GM03348 (cell line): ENCODE data around the gene FIZ1.
A peak's percentile ranks its signal among the peaks of the same experiment; 100 is the strongest.

Experiments used
- DNase-seq: peaks from one replicate; pipeline ENCODE4 v3.0.0; 2012; ENCODE audit warnings: low spot score

The FIZ1 gene, protein sequence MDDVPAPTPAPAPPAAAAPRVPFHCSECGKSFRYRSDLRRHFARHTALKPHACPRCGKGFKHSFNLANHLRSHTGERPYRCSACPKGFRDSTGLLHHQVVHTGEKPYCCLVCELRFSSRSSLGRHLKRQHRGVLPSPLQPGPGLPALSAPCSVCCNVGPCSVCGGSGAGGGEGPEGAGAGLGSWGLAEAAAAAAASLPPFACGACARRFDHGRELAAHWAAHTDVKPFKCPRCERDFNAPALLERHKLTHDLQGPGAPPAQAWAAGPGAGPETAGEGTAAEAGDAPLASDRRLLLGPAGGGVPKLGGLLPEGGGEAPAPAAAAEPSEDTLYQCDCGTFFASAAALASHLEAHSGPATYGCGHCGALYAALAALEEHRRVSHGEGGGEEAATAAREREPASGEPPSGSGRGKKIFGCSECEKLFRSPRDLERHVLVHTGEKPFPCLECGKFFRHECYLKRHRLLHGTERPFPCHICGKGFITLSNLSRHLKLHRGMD

DNA sequence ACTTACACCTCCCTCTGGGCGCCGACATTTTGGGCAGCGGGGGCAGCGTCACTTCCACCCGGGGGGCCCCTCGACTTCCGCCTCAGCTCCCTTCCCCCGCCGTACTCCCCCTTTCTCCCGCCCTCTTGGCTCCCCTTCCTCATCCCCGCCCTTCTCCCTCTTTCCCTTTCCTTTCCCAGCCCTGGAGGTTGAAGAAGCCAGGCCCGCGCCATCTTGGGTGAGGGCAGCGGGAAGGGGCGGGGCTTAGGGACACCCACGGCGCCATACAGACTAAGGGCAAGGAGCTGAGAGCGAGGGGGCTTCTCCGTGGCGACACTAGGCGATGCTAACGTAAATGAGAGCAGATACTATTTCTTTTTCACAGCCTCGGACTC lies at the start of gene FIZ1:
TSS of gene FIZ1 (minus strand) at position 50 of the 374 bp plus-strand sequence. CDS start 1,652 bp downstream, outside the sequence.
- DNase-seq, result peak; percentile 95

DNA sequence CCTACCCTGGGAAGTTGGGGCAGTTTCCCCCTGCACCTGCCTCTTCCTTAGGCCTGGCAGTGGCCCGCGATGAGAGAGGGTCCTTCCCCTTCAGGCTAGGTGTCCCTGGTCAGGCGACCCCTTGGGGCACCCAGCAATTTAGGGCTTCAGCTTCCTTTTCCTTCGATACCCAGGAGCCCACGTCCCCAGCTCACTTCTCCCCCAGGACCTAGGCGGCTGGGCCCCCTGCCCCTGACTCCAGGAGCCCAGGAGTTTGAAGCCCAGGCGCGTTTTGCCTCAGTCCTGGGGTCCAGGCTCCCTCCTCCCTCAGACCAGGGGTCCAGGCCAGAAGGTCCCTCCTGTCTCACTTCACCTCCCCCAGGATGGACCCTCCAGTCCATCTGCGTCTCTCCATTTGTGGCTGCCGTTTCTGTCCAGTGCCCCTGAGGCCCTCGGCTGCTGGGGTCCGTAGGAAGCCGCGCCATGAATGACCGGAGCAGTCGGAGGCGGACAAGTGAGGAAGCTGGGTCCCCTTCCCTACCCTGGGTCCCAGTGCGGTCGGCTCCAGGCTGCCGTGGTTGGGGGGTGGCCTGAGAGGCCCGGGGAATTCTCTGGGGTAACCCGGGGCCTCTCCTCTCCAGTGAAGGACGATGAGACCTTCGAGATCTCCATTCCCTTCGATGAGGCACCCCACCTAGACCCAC lies 49.4 kb upstream of the FIZ1 start:
- no peak for DNase-seq

DNA sequence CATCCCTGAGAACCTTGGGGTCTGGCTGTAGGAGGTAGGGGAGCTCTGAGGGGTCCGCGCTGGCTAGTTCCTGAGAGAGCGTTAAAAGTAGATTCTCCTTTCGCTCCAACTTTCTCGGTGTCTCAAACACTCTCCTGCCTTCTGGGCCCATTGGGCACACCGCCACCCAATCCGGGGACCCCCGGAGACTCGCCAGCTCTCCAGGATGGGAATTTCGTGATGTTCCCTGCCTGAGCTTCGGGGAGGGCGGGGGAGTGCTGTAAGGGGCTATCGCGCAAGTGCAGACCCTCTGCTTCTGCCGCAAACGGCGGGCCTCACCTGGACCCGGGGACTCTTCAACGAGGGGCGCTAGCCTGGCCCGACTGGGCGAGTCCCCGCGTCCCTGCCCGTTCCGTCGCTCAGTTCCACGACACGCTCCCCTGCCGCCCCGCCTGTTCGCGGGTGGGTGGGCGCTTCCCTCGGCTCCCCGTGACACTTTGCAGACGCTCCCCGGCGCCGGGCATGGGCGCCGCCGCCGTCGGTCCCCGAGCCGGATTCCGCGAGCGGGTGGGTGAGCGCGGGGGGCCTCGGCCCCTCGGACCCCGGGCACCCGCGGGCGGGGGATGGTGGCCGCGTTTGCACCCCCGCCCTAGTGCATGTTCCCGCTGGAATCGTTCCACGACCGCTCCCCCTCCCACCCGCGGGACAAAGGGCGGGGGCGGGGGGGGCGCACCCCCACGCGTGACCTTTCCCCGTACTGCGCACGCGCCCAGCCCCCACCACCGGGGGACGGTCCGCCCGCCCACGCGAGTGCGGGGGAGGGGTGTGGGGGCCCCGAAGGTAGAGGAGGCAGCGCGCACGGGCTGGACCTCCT lies 48.6 kb upstream of the FIZ1 start, which contains the start of gene CCDC106:
TSS of gene CCDC106 (plus strand) at position 481 of the 853 bp plus-strand sequence. CDS start 835 bp downstream, outside the sequence.
- DNase-seq, result peak; percentile 78

DNA sequence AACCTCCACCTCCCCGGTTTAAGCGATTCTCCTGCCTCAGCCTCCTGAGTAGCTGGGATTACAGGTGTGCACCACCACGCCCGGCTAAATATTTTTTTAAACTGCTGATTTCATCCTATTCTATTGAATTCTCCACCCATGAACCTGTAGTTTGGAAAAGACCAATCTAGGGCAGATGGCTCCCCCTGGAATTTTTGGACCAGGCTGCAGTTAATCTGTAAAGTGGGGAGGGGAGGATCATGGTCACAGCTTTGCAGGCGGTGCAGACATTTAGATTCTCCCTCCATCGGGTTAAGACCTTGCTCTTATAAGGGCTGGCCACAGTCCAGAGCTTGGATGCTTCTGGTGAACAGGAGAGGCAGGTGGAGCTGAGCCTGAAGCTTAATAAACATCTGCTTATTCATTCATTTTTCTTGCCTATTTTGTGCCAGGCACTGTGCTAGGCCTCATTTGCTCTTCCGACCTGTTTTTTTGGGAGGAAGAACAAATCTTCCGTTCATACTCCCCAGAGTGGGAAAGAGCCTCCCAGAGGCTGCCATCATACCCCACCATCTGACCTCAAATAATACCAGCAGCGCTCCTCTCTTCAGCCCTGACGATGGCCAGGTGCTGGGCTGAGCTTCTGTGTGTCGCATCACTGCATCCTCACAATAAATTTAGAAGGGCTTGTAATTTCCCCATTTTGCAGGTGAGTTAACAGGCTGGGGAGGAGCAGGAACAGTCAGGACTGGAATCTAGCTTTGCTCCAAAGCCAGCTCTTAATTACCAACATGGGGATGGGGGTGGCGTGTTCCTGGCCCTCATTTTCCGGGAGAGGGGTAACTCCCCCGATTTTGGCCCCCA lies 47.8 kb upstream of the FIZ1 start:
- DNase-seq, result no peak

DNA sequence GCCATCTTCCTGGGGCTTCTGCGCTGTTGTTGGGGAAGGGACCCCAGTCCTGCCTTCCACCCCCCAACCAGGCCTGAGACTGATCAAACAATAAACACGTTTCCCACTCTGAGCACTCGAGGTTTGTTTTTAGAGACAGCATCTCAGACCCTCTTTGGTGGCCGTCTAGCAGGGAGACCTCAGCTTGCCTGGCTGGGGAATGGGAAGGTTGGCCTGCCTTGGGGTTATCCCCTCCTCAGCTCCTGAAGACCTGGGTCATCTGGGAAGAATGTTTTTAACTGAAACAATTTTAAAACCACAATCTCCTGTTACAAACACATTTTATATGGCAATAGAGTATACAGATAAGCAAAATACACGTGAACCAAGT lies 46.2 kb upstream of the FIZ1 start:
- DNase-seq, result no peak

DNA sequence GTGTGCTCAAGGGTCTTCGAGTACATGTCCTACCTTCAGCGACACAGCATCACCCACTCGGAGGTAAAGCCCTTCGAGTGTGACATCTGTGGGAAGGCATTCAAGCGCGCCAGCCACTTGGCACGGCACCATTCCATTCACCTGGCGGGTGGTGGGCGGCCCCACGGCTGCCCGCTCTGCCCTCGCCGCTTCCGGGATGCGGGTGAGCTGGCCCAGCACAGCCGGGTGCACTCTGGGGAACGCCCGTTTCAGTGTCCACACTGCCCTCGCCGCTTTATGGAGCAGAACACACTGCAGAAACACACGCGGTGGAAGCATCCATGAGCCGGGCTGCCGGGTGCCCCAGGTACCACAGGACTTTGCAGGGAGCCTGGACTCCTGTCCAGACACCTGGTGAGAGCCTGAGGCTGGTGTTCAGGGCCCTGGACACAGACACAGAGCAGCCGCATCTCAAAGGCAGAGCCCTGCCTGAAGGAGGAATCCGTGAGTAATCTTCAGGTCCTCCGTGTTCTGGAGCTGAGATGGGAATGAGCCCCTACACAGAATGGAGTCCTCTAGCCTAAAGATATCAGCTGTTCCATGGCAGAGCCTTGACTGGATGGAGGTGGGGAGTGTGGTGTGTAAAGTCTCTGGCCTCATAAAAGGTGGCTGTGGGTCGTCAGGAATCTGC lies 45.7 kb upstream of the FIZ1 start:
- DNase-seq, result no peak

DNA sequence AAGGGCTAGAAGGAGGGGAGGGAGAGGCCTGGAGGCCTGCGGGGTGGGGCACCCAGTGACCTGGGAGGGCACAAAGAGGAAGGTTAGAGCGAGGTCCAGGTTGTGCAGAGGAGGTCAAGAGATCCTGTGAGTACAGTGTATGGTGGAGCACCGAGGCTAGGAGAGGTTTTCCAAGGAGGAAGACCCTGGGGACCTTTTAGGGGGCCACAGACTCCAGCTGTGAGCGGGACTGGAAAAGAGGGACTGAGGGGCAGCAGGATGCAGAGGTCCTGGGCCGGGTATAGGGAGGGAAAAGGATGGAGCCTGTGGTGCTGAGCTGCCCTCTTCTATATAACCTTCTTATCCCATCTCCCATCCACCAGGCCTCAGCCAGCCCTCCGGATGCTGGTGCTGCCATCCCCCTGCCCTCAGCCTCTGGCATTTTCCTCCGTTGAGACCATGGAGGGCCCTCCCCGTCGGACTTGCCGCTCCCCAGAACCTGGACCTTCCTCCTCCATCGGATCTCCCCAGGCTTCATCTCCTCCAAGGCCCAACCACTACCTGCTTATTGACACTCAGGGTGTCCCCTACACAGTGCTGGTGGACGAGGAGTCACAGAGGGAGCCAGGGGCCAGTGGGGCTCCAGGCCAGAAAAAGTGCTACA lies 45.0 kb upstream of the FIZ1 start:
- DNase-seq, result no peak

DNA sequence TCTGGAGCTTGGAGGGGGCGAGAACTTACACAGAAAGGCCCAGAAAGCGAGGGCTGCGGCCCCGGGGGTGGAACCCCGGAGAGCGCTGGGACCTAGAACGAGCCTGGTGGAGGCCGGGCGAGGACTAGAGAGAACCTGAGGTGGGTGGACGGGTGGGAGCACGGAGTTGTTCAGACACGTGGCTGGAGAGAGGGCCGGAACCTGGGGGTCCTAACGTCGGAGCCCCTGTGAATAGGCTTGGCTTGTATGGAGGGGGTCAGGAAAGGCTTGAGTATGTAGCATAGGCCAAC lies 44.5 kb upstream of the FIZ1 start:
- peak; percentile 20 for DNase-seq

DNA sequence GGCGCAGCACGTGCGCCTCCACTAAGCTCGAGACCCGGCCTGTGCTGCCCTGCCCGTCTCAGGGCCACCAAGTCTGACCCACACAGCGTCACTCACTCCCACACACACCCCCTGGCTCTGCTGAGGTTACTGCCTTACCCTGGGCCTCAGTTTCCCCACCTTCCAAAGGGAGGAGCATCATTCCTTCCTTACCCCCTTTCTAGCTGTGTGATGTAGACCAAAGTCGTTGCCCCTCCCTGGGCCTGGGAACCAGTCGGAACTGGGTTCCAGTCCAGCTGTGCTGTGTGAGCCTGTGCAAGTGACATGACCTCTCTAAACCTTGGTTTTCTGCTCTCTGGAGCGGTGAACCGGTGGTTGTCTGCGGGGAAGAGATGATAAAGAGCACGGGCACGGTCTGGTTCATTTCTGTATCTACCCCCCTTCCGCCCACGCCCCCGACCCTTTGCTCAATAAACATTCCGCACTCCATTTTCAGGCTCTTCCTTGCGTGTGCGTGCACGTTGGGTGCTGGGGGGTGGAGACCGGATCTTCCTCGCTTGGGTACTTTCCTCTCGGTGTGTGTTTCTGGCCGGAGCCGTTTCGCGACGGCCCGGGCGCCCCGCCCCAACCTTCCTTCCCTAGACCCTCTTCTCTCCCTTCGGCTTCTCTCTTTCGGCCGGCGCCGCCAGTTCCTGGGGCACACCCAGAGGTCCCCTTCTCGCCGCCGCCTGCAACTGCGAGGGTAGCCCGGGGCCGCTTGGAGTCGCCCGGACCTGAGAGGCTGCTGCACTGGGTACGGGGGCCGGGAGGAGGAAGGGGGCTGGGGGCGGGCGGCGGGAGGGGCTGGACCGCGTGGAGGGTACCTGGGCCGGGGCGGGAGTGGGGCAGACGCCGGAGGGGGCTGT lies 43.9 kb upstream of the FIZ1 start, which contains the start of gene ZNF581:
TSS of gene ZNF581 (plus strand) at position 647 of the 884 bp plus-strand sequence. CDS start 923 bp downstream, outside the sequence.
- peak; percentile 87 for DNase-seq

DNA sequence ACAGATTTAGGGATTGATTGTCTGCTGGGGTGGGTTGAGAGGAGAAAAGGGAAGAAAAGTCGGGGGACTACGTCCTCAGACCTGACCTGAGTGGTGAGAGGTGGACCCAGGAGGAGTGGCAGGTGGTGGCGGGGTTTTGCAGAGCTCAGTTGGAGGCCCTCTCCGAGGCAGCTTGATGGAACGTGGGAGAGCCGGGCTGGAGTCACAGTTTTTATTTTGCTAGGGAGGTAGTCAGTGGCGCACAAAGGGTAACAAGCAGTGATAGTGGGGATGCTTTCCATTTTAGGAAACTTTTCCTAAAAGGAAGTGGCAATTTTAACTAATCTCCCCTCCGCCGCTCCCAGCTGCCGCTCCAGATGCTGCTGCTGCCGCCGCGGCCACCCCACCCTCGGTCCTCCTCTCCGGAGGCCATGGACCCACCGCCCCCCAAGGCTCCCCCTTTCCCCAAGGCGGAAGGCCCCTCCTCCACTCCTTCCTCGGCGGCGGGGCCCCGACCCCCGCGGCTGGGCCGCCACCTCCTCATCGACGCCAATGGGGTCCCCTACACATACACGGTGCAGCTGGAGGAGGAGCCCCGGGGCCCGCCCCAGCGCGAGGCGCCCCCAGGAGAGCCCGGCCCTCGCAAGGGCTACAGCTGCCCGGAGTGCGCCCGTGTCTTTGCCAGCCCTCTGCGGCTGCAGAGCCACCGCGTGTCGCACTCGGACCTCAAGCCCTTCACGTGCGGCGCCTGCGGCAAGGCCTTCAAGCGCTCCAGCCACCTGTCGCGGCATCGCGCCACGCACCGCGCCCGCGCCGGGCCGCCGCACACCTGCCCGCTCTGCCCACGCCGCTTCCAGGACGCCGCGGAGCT lies 43.1 kb upstream of the FIZ1 start:
- no peak for DNase-seq

DNA sequence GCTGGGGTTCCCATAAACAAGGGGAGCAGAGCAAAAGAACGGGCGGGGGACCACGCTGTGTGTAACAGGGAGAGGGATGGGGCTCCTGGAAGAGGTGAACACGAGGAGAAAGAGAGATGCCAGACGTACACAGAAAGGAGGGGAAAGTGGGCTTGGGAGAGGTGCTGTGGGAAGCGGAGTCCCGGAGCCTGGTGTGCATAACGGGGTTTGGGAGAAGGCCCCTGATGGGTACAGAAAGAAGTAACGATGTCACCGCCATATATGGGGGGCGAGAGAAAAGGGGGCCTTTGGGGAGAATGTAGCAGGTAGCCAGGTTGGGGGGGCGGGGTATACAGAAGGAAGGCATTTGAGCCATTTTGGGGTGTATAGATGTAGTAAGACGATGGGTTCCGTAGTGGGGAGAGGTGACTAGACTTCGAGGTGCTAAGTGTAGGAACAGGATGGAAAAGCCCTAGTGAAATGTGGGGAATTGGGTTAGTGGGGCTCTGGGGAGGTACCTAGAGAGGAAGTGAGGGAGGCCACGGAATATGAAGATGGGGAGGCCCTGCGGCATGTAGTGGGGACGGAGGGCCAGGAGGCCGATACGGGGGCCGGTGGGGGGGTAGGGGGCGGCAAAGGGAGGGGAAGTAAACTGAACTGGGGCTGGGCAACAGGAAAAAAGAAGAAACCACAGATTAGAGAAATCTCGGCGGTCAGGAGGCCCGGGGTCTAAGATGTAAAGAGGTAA lies 42.3 kb upstream of the FIZ1 start:
- no peak for DNase-seq

DNA sequence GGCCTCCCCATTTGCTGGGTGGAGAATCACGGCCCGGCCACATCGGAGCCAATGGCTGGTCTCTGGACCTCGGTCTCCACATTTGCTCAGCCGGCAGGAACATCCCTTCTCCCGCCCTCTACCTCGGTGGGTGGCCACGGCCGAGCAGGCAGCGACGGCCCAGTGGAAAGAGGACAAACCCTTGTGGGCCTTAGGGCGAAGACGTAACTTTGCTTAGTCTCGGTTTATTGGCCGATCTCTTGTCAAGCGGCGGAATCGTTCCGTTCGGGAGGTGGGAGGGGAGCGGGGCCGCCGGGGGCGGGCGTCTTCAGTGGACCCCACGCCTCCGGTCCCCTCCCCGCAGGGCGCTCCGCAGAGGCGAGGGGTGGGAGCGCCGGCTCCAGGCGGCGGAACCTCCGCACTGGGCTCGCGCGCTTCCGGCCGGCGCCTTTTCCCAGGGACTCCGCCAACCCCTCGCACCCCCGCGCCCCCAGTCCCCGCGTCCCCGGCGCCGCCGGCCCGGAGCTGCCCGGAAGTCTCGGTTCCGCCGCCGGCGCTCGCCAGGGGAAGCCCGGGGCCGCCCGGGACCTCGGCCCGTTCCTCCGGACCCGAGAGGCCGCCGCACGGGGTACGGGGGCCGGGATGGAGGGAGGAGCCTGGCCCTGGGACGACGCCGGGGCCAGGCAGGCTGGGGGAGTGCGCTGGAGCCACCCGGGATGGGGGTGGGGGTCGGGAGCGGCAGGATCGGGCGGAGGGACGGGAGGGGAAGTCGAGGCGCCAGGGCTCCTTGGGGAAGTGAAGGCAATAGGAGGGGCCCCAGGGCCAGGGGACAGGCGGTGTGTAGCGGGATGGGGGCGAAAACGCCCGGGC lies 41.5 kb upstream of the FIZ1 start, which contains the start of gene ZNF580:
TSS of gene ZNF580 (plus strand) at position 426 of the 849 bp plus-strand sequence. CDS start 1,507 bp downstream, outside the sequence.
- peak; percentile 86 for DNase-seq

DNA sequence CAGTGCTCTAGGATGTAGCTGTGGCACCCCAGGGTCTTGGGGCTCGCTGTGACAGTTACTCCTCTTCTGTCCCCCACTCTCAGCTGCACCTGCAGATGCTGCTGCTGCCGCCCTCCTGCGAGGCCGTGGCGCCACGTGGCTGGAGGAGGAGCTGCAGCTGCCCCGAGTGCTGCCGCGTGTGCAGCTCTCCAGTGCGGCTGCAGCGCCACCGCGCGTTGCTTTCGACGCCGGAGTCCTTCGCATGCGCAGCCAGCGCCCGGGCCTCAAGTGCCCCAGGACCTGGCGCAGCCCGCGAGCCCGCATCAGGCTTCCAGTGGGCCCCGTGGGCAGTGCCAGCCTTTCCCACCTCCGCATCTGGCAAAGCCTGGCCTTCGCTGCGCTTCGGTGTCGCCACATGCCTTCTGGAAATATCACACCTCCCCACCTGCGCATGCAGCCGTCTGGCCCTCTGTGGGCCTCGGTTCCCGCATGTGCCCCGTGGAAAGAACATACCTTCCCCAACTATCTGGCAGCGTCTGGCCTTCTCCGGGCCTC lies 40.8 kb upstream of the FIZ1 start:
- peak; percentile 74 for DNase-seq

DNA sequence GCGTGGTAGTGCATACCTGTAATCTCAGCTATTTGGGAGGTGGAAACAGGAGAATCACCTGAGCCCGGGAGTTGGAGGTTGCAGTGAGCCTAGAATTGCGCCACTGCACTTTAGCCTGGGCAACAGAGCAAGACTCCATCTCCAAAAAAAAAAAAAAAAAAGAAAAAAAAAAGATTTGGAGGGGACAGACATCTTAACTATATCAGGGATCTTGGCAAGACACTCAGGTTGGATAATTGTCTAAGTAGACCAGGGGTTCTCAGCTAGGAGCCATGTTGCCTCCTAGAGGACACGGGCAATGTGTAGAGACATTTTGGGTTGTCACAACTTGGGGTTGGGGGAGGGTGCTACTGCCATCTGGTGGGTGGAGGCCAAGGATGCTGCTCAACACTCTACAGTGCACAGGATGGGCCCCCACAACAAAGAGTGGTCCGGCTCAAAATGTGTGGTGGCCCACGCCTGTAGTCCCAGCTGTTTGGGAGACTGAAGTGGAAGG lies 39.6 kb upstream of the FIZ1 start:
- DNase-seq, result no peak

DNA sequence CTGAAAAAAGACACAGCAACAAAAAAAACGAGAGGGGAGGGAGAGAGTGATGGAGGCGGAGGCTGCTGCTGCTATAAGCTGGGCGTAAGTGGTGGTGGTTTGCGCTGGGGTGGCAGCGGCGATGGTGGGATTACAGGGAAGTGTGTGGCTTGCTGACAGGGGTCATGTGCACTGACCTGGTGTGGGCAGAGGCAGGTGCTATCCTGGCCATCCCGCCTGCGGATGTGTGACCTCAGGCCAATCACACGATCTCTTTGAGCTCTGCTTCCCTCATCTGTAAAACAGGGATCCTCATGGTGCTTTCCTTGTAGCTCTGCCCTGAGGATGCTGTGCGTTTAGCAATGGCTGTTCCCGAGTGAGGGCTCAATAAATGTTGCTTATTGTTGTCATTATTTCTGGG lies 38.2 kb upstream of the FIZ1 start:
- DNase-seq, result no peak

DNA sequence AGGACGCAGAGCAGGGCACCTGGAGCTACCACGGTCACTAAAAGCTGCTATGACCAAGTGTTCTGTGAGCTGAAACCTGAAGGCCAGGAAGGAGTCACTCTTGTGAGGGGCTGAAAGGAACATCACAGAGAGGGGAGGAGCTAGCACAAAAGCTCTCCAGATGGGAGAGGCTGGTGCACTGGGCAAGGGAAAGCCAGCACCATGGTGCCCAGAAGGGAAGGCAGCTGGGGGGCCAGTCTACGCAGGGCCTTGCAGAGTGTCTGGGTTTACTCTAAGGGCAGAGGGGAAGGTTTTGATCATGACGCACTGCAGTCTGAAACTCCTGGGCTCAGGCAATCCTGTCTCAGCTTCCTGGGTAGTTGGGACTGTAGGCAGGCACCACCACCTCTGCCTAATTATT lies 37.4 kb upstream of the FIZ1 start:
- DNase-seq, result no peak
